K562 (cell line): ENCODE measurements around the gene AHNAK. TPM values are rescaled to one million over a fixed set of nuclear protein-coding genes. Genes with fewer than 3 reads are reported as not detected.

ENCODE experiments used
- CAMTA2 ChIP-seq: fragments of 250-450 bp; sonication (Bioruptor Pico); conservative IDR thresholded peaks from 2 replicates; pipeline ENCODE4 v1.5.1; 2022
- CHD2 ChIP-seq: IDR thresholded peaks from 2 replicates; pipeline ENCODE4 v1.6.1; 2011; ENCODE audit warnings: low read depth, low read length
- EGR1 ChIP-seq: fragments of 450-650 bp; conservative IDR thresholded peaks from 2 replicates; pipeline ENCODE4 v1.6.1; 2017; ENCODE audit warnings: mild to moderate bottlenecking
- KDM5B ChIP-seq: fragments of 200-600 bp; sonication (generic); IDR thresholded peaks from 2 replicates; pipeline ENCODE4 v1.6.1; 2012; ENCODE audit warnings: low read depth, mild to moderate bottlenecking, moderate library complexity, low read length, control low read depth, inconsistent platforms; ENCODE audit not compliant: insufficient replicate concordance
- MGA ChIP-seq: fragments of 450-650 bp; IDR thresholded peaks from 2 replicates; pipeline ENCODE4 v1.6.1; 2016; ENCODE audit warnings: mild to moderate bottlenecking, moderate library complexity
- RUNX1 ChIP-seq: sonication (generic); IDR thresholded peaks from 2 replicates; pipeline ENCODE4 v1.6.1; 2016; ENCODE audit warnings: antibody characterized with exemption, low read depth
- ZNF280A ChIP-seq: fragments of 450-650 bp; IDR thresholded peaks from 2 replicates; pipeline ENCODE4 v1.6.1; 2018; ENCODE audit warnings: mild to moderate bottlenecking, low read depth; ENCODE audit not compliant: partially characterized antibody
- ZNF592 ChIP-seq: fragments of 450-650 bp; IDR thresholded peaks from 2 replicates; pipeline ENCODE4 v1.6.1; 2017; ENCODE audit warnings: antibody characterized with exemption, mild to moderate bottlenecking
- polyA plus RNA-seq, 8 experiments: library from polyadenylated mRNA; depleted of rRNA in 4 of 8; stranded (reverse) in 5 of 8; unstranded in 3 of 8; fragments of >200 nt; fragmentation: Nextera tagmentation in 2 of 8; fragmentation: Illumina TruSeq in 1 of 8; extraction: Ambion mirVana in 2 of 8; extraction: Trizol in 1 of 8; gene quantifications; 2 replicates each; pipeline versions ENCODE4 v1.2.1 to v1.2.3, GENCODE V29; 2011 to 2014; ENCODE audit warnings: inconsistent platforms in 1 of 8, missing spikeins in 1 of 8
- total RNA-seq, 7 experiments: library from RNA; depleted of rRNA in 6 of 7; stranded (reverse); fragments of >200 nt in 6 of 7; fragmentation: Illumina TruSeq in 2 of 7; extraction: Trizol in 2 of 7; gene quantifications; 2 replicates each; pipeline versions ENCODE4 v1.2.1 to v1.2.3, GENCODE V29; 2011 to 2021; ENCODE audit warnings: low replicate concordance in 1 of 7

AHNAK gene
- total and polyA plus RNA-seq, 9 of the 15 experiments (the other 6 are each of a cell fraction or from before 2014, with no cell fraction given), result 1.5 to 89.7 (median 45.0) TPM

GRCh38 chr11:62542750-62543567 lies 3.6 kb downstream of the AHNAK start (continued):
- no peak for TF ChIP-seq ZNF280A
- TF ChIP-seq MGA, result no peak
- TF ChIP-seq ZNF592, result peak; percentile 64
- no peak for TF ChIP-seq RUNX1
- no peak for TF ChIP-seq CHD2
- TF ChIP-seq CAMTA2, result no peak
- no peak for TF ChIP-seq KDM5B
- no peak for TF ChIP-seq EGR1
